ENCODE results near the gene CYB5A. TPM values are rescaled to one million over a fixed set of nuclear protein-coding genes. Genes with fewer than 3 reads are reported as not detected.

The CYB5A gene
- total and polyA plus RNA-seq, 12 donors = 40.4 to 121 (median 76.3) TPM

DNA sequence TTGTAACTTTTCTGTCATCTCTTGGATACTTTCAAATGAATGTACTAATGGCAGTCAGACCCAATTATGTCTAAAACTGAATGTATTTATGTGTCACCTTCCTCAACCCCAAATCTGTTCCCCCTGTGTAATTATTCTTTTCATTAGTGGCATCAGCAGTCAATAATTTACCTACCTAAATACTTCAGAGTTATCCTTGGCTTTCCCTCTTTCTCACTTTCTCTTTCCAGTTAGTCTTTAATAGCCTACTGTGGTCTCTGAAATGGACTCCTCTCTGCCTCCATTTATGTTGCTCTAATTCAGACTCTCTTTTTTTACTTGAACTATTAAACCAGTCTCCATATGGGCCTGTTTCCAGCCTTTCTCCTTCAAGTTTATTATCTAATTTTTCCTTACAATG, 44.9 kb upstream of the CYB5A start:
- intact Hi-C loops (cut with DNase I) = no loop called here
- TF ChIP-seq, protein P1, sequence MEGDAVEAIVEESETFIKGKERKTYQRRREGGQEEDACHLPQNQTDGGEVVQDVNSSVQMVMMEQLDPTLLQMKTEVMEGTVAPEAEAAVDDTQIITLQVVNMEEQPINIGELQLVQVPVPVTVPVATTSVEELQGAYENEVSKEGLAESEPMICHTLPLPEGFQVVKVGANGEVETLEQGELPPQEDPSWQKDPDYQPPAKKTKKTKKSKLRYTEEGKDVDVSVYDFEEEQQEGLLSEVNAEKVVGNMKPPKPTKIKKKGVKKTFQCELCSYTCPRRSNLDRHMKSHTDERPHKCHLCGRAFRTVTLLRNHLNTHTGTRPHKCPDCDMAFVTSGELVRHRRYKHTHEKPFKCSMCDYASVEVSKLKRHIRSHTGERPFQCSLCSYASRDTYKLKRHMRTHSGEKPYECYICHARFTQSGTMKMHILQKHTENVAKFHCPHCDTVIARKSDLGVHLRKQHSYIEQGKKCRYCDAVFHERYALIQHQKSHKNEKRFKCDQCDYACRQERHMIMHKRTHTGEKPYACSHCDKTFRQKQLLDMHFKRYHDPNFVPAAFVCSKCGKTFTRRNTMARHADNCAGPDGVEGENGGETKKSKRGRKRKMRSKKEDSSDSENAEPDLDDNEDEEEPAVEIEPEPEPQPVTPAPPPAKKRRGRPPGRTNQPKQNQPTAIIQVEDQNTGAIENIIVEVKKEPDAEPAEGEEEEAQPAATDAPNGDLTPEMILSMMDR (IDR thresholded peaks at IDR 0.05) = no peak
- H3K27me3 ChIP-seq = peaks cover 0 to 11% (median 0%) of the 10 kb centered on the region in 7 donors

DNA sequence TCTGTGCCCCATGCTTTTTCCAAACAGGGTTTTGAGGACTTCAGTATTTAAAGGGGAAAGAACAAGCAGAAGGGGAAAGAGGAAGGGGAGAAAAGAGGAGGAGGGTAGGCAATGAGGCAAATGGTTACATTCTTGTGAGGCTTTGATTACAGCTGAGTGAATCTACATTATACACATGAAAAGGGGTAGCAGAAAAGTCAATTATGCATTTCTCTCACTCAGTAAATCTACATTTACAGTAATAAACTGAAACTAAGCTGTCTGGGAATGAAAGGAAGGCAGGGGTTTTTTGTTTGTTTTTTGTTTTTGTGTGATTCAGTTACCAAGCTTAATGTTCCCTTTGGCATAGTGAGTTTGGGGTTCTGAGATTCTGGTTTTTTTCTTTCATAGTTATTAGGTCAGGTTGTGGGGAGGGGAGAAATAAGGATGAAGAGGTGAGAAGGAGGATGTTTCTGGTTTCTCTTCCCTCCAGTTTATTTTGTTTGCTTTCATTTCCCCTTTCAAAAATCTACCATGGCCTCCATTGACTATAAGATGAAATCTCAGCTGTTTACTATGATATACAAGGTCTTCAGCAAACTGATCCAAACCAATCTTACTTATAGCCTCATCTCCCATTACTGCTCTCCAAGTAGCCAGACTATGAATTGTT, 42.6 kb upstream of the CYB5A start:
- Histone ChIP-seq H3K27me3 (peaks cover 0 to 5% (median 0%) of the 10 kb centered on the region in 7 donors), H3K27ac (no peak overlapping the region), H3K9me3 (no peaks in the 10 kb centered on the region), H3K36me3 (no peaks in the 10 kb centered on the region), H3K4me3 (no peak overlapping the region), H3K4me1 (peaks cover 0 to 5% (median 0%) of the 10 kb centered on the region in 9 donors)
- ATAC-seq = peak in 1 of 8 donors; percentile 11
- intact Hi-C loops (cut with DNase I) = no loop called here
- no peak for DNase-seq
- TF ChIP-seq, protein P1 (IDR thresholded peaks at IDR 0.05) = no peak

More for the DNA sequence above, 44.9 kb upstream of the CYB5A start:
- Histone ChIP-seq H3K36me3 (no peaks in the 10 kb centered on the region), H3K4me3 (no peak overlapping the region), H3K27ac (no peak overlapping the region), H3K9me3 (no peaks in the 10 kb centered on the region), H3K4me1 (peaks cover 0 to 5% (median 0%) of the 10 kb centered on the region in 9 donors)
- ATAC-seq (no peak), DNase-seq (no peak)

DNA sequence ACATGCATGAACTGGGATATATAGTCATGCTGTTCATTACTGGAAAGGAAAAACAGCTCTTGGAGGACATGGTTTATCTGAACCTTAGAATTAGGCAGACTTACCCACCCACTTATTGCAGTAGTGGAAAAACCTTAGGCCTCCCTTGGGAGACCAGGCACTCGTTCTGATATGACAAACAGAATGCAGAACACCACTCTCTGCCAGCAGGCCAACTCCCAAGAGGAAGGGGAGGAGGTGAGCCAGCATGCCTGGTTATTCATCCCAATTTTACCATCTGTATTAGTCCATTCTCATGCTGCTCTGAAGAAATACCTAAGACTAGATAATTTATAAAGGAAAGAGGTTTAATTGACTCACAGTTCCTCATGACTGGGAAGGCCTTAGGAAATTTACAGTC, 41.3 kb upstream of the CYB5A start:
- intact Hi-C loops (cut with DNase I) = no loop called here
- DNase-seq (no peak), ATAC-seq (peak in 3 of 8 donors; percentile 25 to 59 (median 49))
- Histone ChIP-seq H3K4me3 (no peak overlapping the region), H3K27ac (no peak overlapping the region), H3K4me1 (peaks cover 0 to 5% (median 0%) of the 10 kb centered on the region in 9 donors), H3K27me3 (no peaks in the 10 kb centered on the region), H3K9me3 (no peaks in the 10 kb centered on the region), H3K36me3 (no peaks in the 10 kb centered on the region)
- WGBS, 2 donors = 5 to 6% methylated on average over 1 of the region's 1 CpG
- TF ChIP-seq, protein P1 (IDR thresholded peaks at IDR 0.05) = no peak

DNA sequence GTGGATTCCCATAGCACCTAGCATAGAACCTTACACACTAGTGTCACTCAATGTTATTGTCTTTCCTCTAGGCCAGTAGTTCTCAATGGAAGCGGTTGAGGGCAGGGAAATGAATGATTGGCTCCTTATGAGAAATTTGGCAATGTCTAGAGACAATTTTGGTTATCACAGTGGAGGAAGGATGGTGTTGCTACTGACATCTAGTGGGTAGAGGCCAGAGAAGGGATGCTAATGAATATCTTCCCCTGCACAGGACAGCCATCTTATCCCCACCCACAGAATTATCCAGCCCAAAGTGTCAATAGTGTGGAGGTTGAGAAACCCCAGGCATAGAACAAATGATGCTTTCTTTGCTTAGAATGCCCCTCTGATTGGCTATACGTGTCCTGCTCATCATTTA, 39.6 kb upstream of the CYB5A start:
- TF ChIP-seq, protein P1 (IDR thresholded peaks at IDR 0.05) = peak in 8 of 9 donors; percentile 9 to 57 (median 42)
- Histone ChIP-seq H3K36me3 (no peaks in the 10 kb centered on the region), H3K27me3 (no peaks in the 10 kb centered on the region), H3K9me3 (no peaks in the 10 kb centered on the region), H3K4me1 (peaks cover 0 to 5% (median 0%) of the 10 kb centered on the region in 9 donors), H3K27ac (no peak overlapping the region), H3K4me3 (no peak overlapping the region)
- ATAC-seq (peak in 4 of 8 donors; percentile 25 to 70 (median 46)), DNase-seq (no peak)
- intact Hi-C loops (cut with DNase I) = loop anchor here in 1 of 10 donors (1.0 kb wide), 1 partner anchor 89 kb away; no protein-coding TSS in a partner anchor
- 60 to 69% methylated on average over 2 of the region's 2 CpGs for WGBS, 2 donors

Data from heart right ventricle (tissue), 16 donors.